OCI-M1 (cell line): ENCODE data around the gene KCP.

ENCODE experiments used
- DNase-seq: peaks from one replicate; lab custom pipeline; 2025; lab: John Stamatoyannopoulos, UW

The KCP gene

GRCh38 chr7:128838981-128839731 is 71.4 kb downstream of the KCP start:
- no peak for DNase-seq

GRCh38 chr7:128838109-128838779 is 72.3 kb downstream of the KCP start:
- DNase-seq, result no peak

- DNase-seq, result no peak
Observed at GRCh38 chr7:128837521-128837921, 73.0 kb downstream of the KCP start.

GRCh38 chr7:128836729-128837348 is 73.7 kb downstream of the KCP start:
- no peak for DNase-seq

GRCh38 chr7:128835790-128836641 is 74.5 kb downstream of the KCP start:
- DNase-seq, result no peak

- DNase-seq, result no peak
Observed at GRCh38 chr7:128835231-128835751, 75.2 kb downstream of the KCP start.

GRCh38 chr7:128833946-128834325 is 76.6 kb downstream of the KCP start:
- DNase-seq, result peak; percentile 1

GRCh38 chr7:128833148-128833945 is 77.2 kb downstream of the KCP start:
- peak; percentile 19 for DNase-seq

- no peak for DNase-seq
Observed at GRCh38 chr7:128832880-128833147, 77.7 kb downstream of the KCP start.

- DNase-seq, result peak; percentile 56
Observed at GRCh38 chr7:128831994-128832879, 78.3 kb downstream of the KCP start.

GRCh38 chr7:128831178-128831993 is 79.1 kb downstream of the KCP start:
- DNase-seq, result peak; percentile 29

- DNase-seq, result no peak
Observed at GRCh38 chr7:128830231-128831177, 80.0 kb downstream of the KCP start, which contains the start of gene FLNC. TSS of gene FLNC (plus strand) at chr7:128830406. CDS start at chr7:128830638, 232 bp downstream.

GRCh38 chr7:128829391-128830166 is 80.9 kb downstream of the KCP start:
- no peak for DNase-seq

- DNase-seq, result no peak
Observed at GRCh38 chr7:128827971-128828711, 82.4 kb downstream of the KCP start.

- peak; percentile 24 for DNase-seq
Observed at GRCh38 chr7:128827248-128827958, 83.1 kb downstream of the KCP start.

GRCh38 chr7:128826916-128827247 is 83.6 kb downstream of the KCP start:
- no peak for DNase-seq
